HepG2 (cell line): ENCODE measurements around the gene OLAH. TPM values are rescaled to one million over a fixed set of nuclear protein-coding genes. Genes with fewer than 3 reads are reported as not detected.

ENCODE experiments used
- polyA plus RNA-seq, 8 experiments: library from polyadenylated mRNA; depleted of rRNA in 3 of 8; stranded (reverse) in 7 of 8; unstranded in 1 of 8; fragments of >200 nt; fragmentation: Illumina TruSeq in 4 of 8; extraction: Trizol in 4 of 8; gene quantifications; 2 replicates each; pipeline versions ENCODE4 v1.2.1 to v1.2.3, GENCODE V29; 2011 to 2016; ENCODE audit warnings: low read depth in 4 of 8, missing spikeins in 1 of 8, mixed read lengths in 1 of 8; ENCODE audit not compliant: insufficient read depth in 1 of 8
- total RNA-seq, 5 experiments: library from RNA; depleted of rRNA; stranded (reverse); fragments of >200 nt; fragmentation: Illumina TruSeq; extraction: Trizol; gene quantifications; 2 replicates each; pipeline ENCODE4 v1.2.3, GENCODE V29; 2016; ENCODE audit warnings: low read depth in 1 of 5

OLAH gene
- total and polyA plus RNA-seq, 2 of the 13 experiments (the other 11 are each of a cell fraction or from before 2014, with no cell fraction given), result 0.13 TPM; not detected in 1

Other genes with a start within 250 kb of the OLAH start
- 0.33 and 0.38 TPM in 2 replicates for gene CDNF, start 205.9 kb upstream of the OLAH start, total RNA-seq (2016; rRNA removed; fragmentation: Illumina TruSeq; extraction: Trizol)
- gene CDNF, start 205.9 kb upstream of the OLAH start, polyA plus RNA-seq (2011; rRNA removed), result 0.29 and 0.40 TPM in 2 replicates
- gene HSPA14, start 205.6 kb upstream of the OLAH start, total RNA-seq (2016; rRNA removed; fragmentation: Illumina TruSeq; extraction: Trizol), result 29.8 and 42.9 TPM in 2 replicates
- 6.7 and 10.7 TPM in 2 replicates for gene HSPA14, start 205.6 kb upstream of the OLAH start, polyA plus RNA-seq (2011; rRNA removed)
- gene MSANTD7, start 205.6 kb upstream of the OLAH start, total RNA-seq (2016; rRNA removed; fragmentation: Illumina TruSeq; extraction: Trizol), result 16.7 and 22.8 TPM in 2 replicates
- 3.3 and 3.7 TPM in 2 replicates for gene MSANTD7, start 205.6 kb upstream of the OLAH start, polyA plus RNA-seq (2011; rRNA removed)
- gene SUV39H2, start 165.1 kb upstream of the OLAH start, total RNA-seq (2016; rRNA removed; fragmentation: Illumina TruSeq; extraction: Trizol), result 44.3 and 68.8 TPM in 2 replicates
- 5.9 and 9.0 TPM in 2 replicates for gene SUV39H2, start 165.1 kb upstream of the OLAH start, polyA plus RNA-seq (2011; rRNA removed)
- gene DCLRE1C, start 89.8 kb upstream of the OLAH start, total RNA-seq (2016; rRNA removed; fragmentation: Illumina TruSeq; extraction: Trizol), result 10.3 and 11.5 TPM in 2 replicates
- 2.3 and 3.0 TPM in 2 replicates for gene DCLRE1C, start 89.8 kb upstream of the OLAH start, polyA plus RNA-seq (2011; rRNA removed)
- not detected in 2 replicates for gene MEIG1, start 84.6 kb upstream of the OLAH start, total RNA-seq (2016; rRNA removed; fragmentation: Illumina TruSeq; extraction: Trizol)
- gene MEIG1, start 84.6 kb upstream of the OLAH start, polyA plus RNA-seq (2011; rRNA removed), result not detected in 2 replicates
- 2.6 and 4.0 TPM in 2 replicates for gene ACBD7, start 44.8 kb downstream of the OLAH start, total RNA-seq (2016; rRNA removed; fragmentation: Illumina TruSeq; extraction: Trizol)
- 1.1 and 1.4 TPM in 2 replicates for gene ACBD7, start 44.8 kb downstream of the OLAH start, polyA plus RNA-seq (2011; rRNA removed)
- 16.4 and 17.7 TPM in 2 replicates for gene RPP38, start 53.4 kb downstream of the OLAH start, total RNA-seq (2016; rRNA removed; fragmentation: Illumina TruSeq; extraction: Trizol)
- gene RPP38, start 53.4 kb downstream of the OLAH start, polyA plus RNA-seq (2011; rRNA removed), result 11.7 TPM in 2 replicates
- gene NMT2, start 124.8 kb downstream of the OLAH start, total RNA-seq (2016; rRNA removed; fragmentation: Illumina TruSeq; extraction: Trizol), result 23.8 and 28.0 TPM in 2 replicates
- gene NMT2, start 124.8 kb downstream of the OLAH start, polyA plus RNA-seq (2011; rRNA removed), result 8.9 and 10.1 TPM in 2 replicates